Activated CD4-positive, alpha-beta T cell treated with anti-CD3 and anti-CD28 coated beads for 1 hour (primary cell): ENCODE results near the gene ATOSB.
"Not testable (repeated sequence)": the region's sequence is repeated elsewhere in the genome, so short reads cannot be mapped to it uniquely, and the experiment has no call there.

Source experiments
- DNase-seq: peaks from one replicate; pipeline ENCODE4 v3.0.0-alpha.2; 2020

The ATOSB gene, protein sequence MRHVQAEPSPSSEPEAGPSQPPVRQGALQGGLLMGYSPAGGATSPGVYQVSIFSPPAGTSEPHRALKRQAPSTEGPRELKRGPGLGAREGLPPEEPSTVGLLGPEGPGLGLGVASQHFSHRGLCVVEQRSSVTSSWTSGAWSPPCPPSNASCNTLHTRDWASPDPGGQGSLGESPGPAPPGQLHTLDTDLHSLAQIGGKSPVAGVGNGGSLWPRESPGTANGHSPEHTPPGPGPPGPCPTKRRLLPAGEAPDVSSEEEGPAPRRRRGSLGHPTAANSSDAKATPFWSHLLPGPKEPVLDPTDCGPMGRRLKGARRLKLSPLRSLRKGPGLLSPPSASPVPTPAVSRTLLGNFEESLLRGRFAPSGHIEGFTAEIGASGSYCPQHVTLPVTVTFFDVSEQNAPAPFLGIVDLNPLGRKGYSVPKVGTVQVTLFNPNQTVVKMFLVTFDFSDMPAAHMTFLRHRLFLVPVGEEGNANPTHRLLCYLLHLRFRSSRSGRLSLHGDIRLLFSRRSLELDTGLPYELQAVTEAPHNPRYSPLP

DNA sequence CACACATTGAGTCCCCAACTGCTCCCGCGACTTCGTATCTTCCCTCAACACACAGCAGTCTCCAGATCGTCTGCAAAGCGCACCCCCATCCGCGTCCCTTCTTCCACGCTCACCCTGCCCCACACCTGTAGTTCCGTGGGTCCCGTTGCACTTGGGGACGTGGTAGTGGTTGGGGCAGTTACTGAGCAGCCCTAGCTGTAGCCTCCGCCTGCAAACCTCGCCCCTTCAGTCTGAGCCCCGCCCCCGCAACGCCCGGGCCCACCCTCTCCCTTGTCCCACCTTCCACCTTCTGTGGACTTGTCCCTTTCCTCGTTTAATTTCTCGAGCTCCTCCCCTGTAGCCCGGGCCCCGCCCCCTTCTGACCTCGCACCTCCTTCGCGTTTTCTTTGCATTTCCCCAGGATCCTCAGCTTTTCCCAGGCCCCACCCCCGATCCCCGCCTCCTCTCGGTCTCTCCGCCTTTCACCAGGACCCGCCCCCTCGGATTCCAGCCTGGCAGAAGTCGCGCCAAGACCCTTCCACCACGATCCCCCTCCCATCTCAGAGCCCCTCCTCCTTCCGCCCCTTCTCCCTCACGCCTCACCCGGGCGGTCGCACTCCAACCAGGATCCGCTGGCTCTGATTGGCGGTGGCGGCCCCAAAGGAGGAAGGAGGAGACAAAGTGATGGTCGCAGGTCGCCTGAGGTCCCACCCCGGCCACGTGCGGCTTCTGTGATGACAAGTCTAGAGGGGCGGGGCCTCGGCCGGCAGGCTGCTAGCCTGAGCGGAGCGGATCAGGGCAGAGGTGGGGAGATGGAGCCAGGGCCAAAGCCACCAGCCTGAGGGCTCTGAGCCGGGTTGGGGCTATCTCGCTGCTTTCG, at the start of gene ATOSB:
TSS of gene ATOSB (minus strand) at position 183 of the 859 bp plus-strand sequence. CDS start 7,588 bp downstream, outside the sequence.
- DNase-seq: peak; percentile 83

GRCh38 chr9:35164711-35165110, 49.0 kb upstream of the ATOSB start:
- DNase-seq: no peak

- no peak for DNase-seq
These were observed 47.8 kb upstream of the ATOSB start for GRCh38 chr9:35163413-35163812.

- no peak for DNase-seq
These were observed 47.1 kb upstream of the ATOSB start for GRCh38 chr9:35162605-35163315.

DNA sequence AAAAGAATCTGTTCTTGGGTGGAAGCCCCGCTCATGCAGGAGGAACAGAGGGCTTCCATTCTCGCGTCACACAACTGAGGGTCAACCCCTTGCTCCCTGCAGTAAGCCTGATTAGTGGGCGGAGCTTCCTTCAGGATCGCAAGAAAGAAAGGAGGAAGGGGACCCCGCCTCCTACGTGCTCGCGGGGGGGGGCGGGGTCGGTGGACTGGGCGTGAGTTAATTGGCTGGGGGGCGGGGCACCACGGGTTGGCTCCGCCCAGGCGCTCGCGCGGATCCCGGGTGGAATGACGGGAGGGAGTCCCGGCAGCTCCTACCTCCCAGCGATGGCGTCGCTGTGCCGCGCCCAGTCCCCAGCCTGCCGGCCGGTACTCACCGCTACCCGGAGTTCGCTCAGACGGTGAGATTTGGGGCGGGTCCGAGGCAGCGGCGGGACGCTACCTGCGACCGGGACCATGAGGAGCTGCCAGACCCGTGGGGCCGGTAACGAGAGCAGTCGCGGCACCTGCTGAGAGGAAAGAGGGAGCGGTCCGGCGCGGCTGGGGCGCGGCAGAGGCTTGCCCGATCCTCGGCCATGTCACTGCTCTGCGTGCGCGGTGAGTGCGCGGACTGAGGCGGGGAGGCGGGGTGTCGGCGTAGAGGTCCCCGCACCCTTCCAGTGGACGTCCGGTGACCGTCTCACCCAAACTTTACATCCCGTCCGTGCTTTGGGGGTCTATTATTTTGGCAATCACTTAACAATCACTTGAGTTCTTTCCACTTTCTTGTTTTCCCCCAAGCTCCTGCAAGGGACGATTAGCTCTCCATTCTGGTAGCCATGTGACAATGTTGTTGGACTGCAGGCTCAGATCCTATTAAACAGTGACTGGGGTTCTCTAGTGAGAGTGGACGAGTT, 46.3 kb upstream of the ATOSB start, which contains the start of gene UNC13B:
TSS of gene UNC13B (plus strand) at position 297 of the 892 bp plus-strand sequence. CDS start at position 572, 275 bp downstream.
- DNase-seq: peak; percentile 64

GRCh38 chr9:35158501-35159280, 43.0 kb upstream of the ATOSB start:
- no peak for DNase-seq

DNA sequence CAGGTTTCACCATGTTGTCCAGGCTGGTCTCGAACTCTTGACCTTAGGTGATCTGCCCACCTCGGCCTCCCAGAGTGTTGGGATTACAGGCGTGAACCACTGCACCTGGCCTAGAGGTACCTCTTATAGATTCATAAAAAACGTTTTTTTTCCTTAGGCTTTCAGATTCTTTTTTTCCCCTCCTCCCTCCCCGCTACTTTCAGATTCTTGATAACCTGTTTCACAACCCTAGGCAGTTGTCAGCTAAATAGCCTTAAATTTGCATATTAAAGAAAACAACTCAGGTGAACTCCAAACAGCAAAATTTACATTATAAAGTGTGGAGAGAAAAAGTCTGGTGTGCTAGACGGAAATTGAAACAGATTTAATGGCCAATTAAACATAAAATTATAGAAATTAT, 42.2 kb upstream of the ATOSB start:
- DNase-seq: not testable (repeated sequence)

- no peak for DNase-seq
These were observed 41.1 kb upstream of the ATOSB start for GRCh38 chr9:35156781-35157180.

- no peak for DNase-seq
These were observed 37.3 kb upstream of the ATOSB start for GRCh38 chr9:35152926-35153325.

GRCh38 chr9:35147941-35148563, 32.4 kb upstream of the ATOSB start:
- not testable (repeated sequence) for DNase-seq

- DNase-seq: no peak
These were observed 26.4 kb upstream of the ATOSB start for GRCh38 chr9:35142037-35142436.

GRCh38 chr9:35140093-35140492, 24.4 kb upstream of the ATOSB start:
- DNase-seq: no peak

- DNase-seq: no peak
These were observed 21.2 kb upstream of the ATOSB start for GRCh38 chr9:35136866-35137265.

- DNase-seq: no peak
These were observed 20.3 kb upstream of the ATOSB start for GRCh38 chr9:35135988-35136387.

- no peak for DNase-seq
These were observed 19.3 kb upstream of the ATOSB start for GRCh38 chr9:35134920-35135319.

DNA sequence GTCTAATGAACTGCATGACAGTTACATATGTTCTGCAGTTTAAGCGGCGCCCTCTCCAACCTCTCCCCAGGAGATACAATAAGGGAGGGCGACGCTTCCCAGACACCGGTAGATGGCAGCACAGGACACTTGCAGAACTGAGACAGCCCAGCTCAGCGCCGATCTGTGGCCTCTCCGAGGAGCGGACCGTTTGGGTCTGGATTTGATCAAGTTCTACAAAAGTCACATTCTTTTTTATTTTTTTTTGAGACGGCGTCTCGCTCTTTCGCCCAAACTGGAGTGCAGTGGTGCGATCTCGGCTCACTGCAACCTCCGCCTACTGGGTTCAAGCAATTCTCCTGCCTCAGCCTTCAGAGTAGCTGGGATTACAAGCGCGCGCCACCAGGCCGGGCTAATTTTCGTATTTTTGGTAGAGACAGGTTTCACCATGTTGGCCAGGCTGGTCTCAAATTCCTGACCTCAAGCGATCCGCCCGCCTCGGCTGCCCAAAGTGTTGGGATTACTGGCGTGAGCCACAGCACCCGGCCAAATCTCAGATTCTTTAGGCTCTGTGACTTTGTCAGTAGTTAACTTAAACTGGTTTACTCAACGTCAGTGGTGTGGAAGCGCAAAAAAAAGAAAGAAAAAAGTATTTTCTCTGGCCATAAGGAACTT, 1.4 kb upstream of the ATOSB start:
- DNase-seq: peak; percentile 76

- no peak for DNase-seq
These were observed 856 bp upstream of the ATOSB start for GRCh38 chr9:35116539-35116897.

GRCh38 chr9:35114840-35115628, 628 bp downstream of the ATOSB start:
- no peak for DNase-seq
